Adipocyte (in vitro differentiated cells): ENCODE measurements around the gene HOXA5.

ENCODE experiments used
- DNase-seq: peaks from one replicate; pipeline ENCODE4 v3.0.0-alpha.2; 2015; ENCODE audit warnings: low read depth
- H3K27me3 ChIP-seq: replicated peaks from 2 replicates; pipeline ENCODE4 v1.7.0; 2013; ENCODE audit warnings: mild to moderate bottlenecking, low read length, moderate library complexity; ENCODE audit not compliant: control insufficient read depth, insufficient read depth
- H3K36me3 ChIP-seq: 2 replicates; pipeline ENCODE4 v1.7.0; 2013; ENCODE audit warnings: low read length, mild to moderate bottlenecking, moderate library complexity; ENCODE audit not compliant: control insufficient read depth, insufficient read depth, severe bottlenecking
- H3K4me1 ChIP-seq: 2 replicates; pipeline ENCODE4 v1.7.0; 2013; ENCODE audit warnings: mild to moderate bottlenecking, low read length, moderate library complexity; ENCODE audit not compliant: control insufficient read depth, insufficient read depth
- H3K4me3 ChIP-seq: 2 replicates; pipeline ENCODE4 v1.7.0; 2013; ENCODE audit warnings: mild to moderate bottlenecking, low read length, moderate library complexity
- H3K9ac ChIP-seq: 2 replicates; pipeline ENCODE4 v1.7.0; 2013; ENCODE audit warnings: mild to moderate bottlenecking, low read length, moderate library complexity
- H3K9me3 ChIP-seq: 2 replicates; pipeline ENCODE4 v1.7.0; 2013; ENCODE audit warnings: mild to moderate bottlenecking, low read length, moderate library complexity; ENCODE audit not compliant: control insufficient read depth

HOXA5 gene

DNA sequence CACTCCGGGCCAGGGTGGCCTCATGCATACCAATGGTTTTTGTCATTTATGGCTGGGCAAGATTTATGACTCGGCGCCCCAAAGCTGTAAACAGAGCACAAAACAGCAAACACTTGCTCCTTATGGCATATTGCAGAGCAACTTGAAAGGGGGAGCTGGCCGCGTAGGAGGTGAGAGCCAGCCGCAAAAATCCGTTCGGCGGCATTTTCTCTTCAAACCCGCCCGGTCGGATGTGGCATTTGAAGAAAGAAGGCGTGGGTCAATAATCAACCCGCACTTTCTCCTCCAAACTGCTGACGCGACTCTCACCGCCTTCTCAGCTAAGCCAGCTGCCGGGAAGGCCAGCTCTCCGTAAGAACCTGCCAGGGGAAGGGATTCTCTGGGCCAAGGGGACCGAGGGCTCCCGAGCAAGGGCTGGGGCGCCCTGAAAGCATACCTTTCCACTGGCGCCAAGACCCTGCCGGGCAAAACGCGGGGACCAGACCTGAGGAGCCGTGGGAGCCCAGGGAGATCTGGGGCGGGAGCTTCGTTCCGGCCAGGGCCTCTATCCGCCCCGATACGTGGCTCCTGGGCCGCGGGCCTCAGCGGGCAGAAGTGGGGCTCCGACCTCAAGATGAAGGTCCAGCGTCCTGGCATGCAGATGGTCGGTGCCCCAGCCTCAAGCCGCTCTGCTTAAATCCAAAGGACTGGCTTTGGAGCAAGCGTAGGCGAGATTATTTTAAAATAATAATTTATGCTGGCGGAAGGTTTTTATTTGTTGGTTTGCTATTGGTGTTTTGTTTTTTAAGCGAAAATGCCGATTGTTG is 28.1 kb downstream of the HOXA5 start:
- DNase-seq, result no peak
- H3K36me3 ChIP-seq, result peaks cover 9% of the 10 kb centered on the region
- H3K9me3 ChIP-seq, result no peaks in the 10 kb centered on the region
- peaks cover 64% of the 10 kb centered on the region for H3K4me1 ChIP-seq
- peak overlapping the region; percentile 77 for H3K9ac ChIP-seq
- no peaks in the 10 kb centered on the region for H3K27me3 ChIP-seq
- H3K4me3 ChIP-seq, result peak overlapping the region; percentile 67

- H3K9ac ChIP-seq, result no peak overlapping the region
- no peak for DNase-seq
- no peaks in the 10 kb centered on the region for H3K9me3 ChIP-seq
- H3K27me3 ChIP-seq, result no peaks in the 10 kb centered on the region
- peaks cover 64% of the 10 kb centered on the region for H3K4me1 ChIP-seq
- peak overlapping the region; percentile 67 for H3K4me3 ChIP-seq
- H3K36me3 ChIP-seq, result peaks cover 9% of the 10 kb centered on the region
Measured at GRCh38 chr7:27114881-27115220, 28.6 kb downstream of the HOXA5 start.

DNA sequence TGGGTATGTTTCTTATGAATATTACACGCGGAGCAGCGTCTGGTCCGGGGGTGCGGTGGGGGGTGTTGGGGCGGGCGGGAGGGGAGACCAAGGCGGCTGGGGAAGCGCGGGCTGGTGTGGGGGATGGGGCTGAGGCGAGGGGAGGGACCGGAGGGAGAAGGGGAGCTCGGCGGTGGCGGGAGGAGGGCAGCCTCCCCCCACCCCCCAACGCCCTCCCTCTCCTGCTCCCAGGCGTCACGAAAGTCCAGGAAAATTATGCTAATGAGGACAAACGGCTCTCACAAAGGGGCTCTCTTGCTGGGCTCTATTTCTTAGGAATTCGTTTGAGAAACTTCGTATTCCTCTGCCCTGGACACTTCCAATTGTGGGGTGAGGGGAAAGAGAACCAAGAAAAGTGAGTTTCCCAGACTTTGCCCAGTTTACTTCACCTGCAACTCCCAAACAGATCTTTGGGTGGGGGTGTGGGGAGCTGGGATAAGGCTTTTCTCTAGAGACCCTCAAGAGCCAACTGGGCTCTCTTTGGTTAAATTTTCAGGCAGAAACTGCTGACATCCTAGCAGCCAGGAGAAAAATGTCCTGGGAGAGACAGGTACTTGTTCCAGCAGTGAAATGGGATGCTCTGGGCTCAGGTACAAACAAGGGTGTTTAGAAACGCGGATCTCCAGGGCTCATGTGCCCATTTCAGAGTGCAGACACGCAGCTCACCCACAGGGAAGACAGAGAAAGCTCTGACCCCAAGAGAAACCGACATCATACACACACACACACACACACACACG is 29.3 kb downstream of the HOXA5 start:
- peaks cover 9% of the 10 kb centered on the region for H3K36me3 ChIP-seq
- H3K9ac ChIP-seq, result peak overlapping the region; percentile 65
- H3K4me3 ChIP-seq, result peak overlapping the region; percentile 45
- no peaks in the 10 kb centered on the region for H3K27me3 ChIP-seq
- no peak for DNase-seq
- no peaks in the 10 kb centered on the region for H3K9me3 ChIP-seq
- peaks cover 66% of the 10 kb centered on the region for H3K4me1 ChIP-seq

DNA sequence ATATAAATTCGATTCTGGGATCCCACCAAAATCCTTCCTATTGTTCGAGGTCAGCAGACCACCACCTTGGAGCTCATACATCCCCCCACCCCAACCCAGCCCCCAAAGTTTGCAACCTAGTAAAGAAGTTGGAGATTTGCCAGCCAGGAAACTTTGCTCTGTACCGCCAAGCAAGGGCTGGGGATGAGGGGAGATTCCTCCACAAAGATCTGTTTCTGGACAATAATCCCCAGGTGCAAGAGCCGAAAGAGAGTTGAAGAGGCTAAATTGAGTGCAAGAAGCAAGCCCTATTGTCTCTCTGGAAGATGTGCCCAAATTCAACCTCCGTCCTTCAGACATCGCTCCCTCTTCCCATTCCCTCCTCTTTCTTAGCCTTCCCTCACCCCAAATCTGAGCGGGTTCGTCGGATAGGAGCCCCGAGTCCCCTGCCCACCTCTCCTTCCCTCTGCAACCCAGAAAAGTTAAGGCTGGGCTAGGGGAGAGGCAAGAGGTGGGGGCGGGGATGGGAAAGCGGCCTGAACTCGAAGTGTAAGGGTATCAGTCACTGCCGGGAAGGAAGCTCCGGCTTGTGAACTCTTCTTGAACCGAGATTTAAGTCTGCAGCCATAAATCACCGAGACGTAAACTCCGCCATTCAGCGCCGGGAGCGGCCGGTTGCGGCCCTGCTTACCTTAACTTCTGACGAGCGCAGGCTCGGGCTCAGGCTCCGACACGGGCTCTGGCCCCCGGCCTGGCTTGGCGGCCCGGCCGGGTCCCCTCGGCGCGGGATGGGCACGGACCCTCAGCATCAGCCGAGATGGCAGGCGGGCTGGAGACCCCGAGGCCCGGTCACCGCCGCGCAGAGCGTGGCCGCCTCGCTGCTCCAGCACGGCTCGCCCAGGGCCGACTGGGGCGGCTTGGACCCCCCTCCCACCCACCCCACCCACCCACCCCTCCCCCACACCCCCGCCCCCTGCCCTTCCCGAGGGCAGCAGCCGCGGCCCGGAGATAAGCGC is 30.2 kb downstream of the HOXA5 start:
- no peak for DNase-seq
- H3K4me1 ChIP-seq, result peaks cover 67% of the 10 kb centered on the region
- no peaks in the 10 kb centered on the region for H3K27me3 ChIP-seq
- peak overlapping the region; percentile 81 for H3K9ac ChIP-seq
- H3K36me3 ChIP-seq, result peaks cover 7% of the 10 kb centered on the region
- no peaks in the 10 kb centered on the region for H3K9me3 ChIP-seq
- H3K4me3 ChIP-seq, result peak overlapping the region; percentile 66

GRCh38 chr7:27112361-27112760 is 31.1 kb downstream of the HOXA5 start:
- Histone ChIP-seq H3K36me3 (peaks cover 2% of the 10 kb centered on the region), H3K9me3 (no peaks in the 10 kb centered on the region), H3K27me3 (no peaks in the 10 kb centered on the region), H3K4me3 (peak overlapping the region; percentile 66), H3K4me1 (peaks cover 67% of the 10 kb centered on the region), H3K9ac (peak overlapping the region; percentile 81)
- DNase-seq, result no peak

DNA sequence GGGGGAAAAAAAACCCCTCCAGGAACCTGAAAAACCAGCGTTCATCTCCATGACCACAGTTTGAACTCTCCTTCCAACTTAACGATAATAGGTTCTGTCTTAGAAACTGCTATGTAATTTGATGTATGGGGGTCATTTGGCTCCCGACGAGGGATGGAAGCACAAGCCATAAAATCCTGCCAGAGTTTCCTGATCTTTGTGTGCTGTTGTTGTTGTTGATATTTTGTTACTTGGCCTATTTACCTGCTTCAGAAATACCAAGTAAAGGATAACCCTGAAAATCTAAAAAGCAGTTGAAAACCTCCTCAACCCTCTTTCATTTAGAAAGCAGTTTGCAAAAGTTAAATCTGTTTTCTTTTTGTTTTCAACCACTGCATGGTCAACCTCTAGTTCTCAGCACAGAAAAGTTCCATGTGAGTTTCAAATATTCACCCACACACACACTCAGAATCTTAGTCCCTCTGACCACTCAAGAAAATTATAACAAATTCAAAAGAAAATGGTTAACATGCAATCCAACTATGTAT is 31.7 kb downstream of the HOXA5 start:
- peak overlapping the region; percentile 66 for H3K4me3 ChIP-seq
- H3K9ac ChIP-seq, result peak overlapping the region; percentile 81
- no peaks in the 10 kb centered on the region for H3K36me3 ChIP-seq
- no peaks in the 10 kb centered on the region for H3K9me3 ChIP-seq
- no peak for DNase-seq
- no peaks in the 10 kb centered on the region for H3K27me3 ChIP-seq
- peaks cover 61% of the 10 kb centered on the region for H3K4me1 ChIP-seq

GRCh38 chr7:27111042-27111750 is 32.3 kb downstream of the HOXA5 start:
- Histone ChIP-seq H3K4me1 (peaks cover 61% of the 10 kb centered on the region), H3K27me3 (no peaks in the 10 kb centered on the region), H3K36me3 (no peaks in the 10 kb centered on the region), H3K9ac (peak overlapping the region; percentile 81), H3K9me3 (no peaks in the 10 kb centered on the region), H3K4me3 (peak overlapping the region; percentile 55)
- no peak for DNase-seq

DNA sequence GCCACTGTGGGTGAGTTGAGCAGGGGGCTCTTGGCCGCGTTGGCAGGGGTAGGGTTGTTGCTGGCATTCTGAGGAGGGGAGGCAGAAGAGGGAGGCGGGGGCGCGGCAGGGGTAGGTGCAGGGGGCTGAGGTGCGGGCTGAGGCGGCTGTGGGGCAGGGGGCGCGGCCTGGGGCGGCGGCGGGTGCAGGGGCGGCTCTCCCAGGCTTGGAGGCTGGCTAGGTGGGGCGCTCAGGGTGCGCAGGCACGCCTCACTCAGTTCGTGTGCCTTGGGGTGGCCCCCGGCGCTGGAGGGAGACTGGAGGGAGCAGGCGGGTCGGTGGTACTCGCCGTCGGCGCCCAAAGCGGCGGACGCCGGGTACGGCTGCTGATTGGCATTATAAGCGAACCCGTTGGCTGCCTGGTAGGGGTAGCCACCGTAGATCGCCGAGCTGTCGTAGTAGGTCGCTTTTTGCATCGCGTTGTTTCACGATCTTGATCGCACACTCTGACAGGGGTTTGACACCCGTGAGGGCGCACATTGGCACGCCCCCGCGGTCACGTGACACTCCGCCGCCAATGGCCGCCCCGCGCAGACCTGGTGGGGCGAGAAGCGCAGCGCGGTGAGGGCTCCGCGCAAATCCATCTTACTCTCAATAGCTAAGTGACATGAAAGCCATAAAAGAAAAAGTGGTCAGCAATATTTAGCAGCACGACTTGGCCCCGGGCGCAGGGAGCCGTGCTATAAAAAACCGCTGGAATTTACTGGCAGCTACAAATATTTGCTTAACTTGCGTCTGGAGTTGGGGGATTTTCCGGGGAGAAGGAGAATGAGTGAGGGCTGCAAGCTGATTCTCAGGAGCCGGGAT is 33.1 kb downstream of the HOXA5 start:
- Histone ChIP-seq H3K9me3 (no peaks in the 10 kb centered on the region), H3K4me3 (peak overlapping the region; percentile 55), H3K9ac (peak overlapping the region; percentile 74), H3K36me3 (no peaks in the 10 kb centered on the region), H3K27me3 (no peaks in the 10 kb centered on the region), H3K4me1 (peaks cover 69% of the 10 kb centered on the region)
- DNase-seq, result no peak

GRCh38 chr7:27109466-27110185 is 33.9 kb downstream of the HOXA5 start:
- no peak overlapping the region for H3K4me3 ChIP-seq
- H3K9ac ChIP-seq, result no peak overlapping the region
- no peaks in the 10 kb centered on the region for H3K27me3 ChIP-seq
- peaks cover 71% of the 10 kb centered on the region for H3K4me1 ChIP-seq
- no peak for DNase-seq
- no peaks in the 10 kb centered on the region for H3K9me3 ChIP-seq
- no peaks in the 10 kb centered on the region for H3K36me3 ChIP-seq
